ENCODE results near the gene OR7A10.

OR7A10 gene

GRCh38 chr19:14809272-14810057, 39.3 kb downstream of the OR7A10 start:
- TF ChIP-seq ZBTB7A (IDR thresholded peaks at IDR 0.05; ENCODE audit: low read depth) (no peak), RAD21 (IDR thresholded peaks at IDR 0.05; ENCODE audit: low read depth) (no peak), FOXM1 (IDR thresholded peaks at IDR 0.05; ENCODE audit: borderline replicate concordance, low read depth) (no peak), TCF12 (IDR thresholded peaks at IDR 0.05; ENCODE audit: low read depth) (no peak)

GRCh38 chr19:14804765-14805164, 44.0 kb downstream of the OR7A10 start:
- no peak for TF ChIP-seq EP300 (IDR thresholded peaks at IDR 0.05; ENCODE audit: borderline replicate concordance)
- TF ChIP-seq YY1 (IDR thresholded peaks at IDR 0.05; ENCODE audit: low read depth), result no peak
- no peak for TF ChIP-seq EGR1 (IDR thresholded peaks at IDR 0.05)
- TF ChIP-seq CEBPB (IDR thresholded peaks at IDR 0.05), result no peak
- no peak for TF ChIP-seq NFIC (IDR thresholded peaks at IDR 0.05)
- no peak for TF ChIP-seq TEAD4 (IDR thresholded peaks at IDR 0.05)
- no peak for TF ChIP-seq RAD21 (IDR thresholded peaks at IDR 0.05; ENCODE audit: low read depth)
- TF ChIP-seq TCF12 (IDR thresholded peaks at IDR 0.05; ENCODE audit: low read depth), result no peak
- no peak for TF ChIP-seq ZBTB7A (IDR thresholded peaks at IDR 0.05; ENCODE audit: low read depth)
- no peak for TF ChIP-seq MAX (IDR thresholded peaks at IDR 0.05)
- TF ChIP-seq REST (IDR thresholded peaks at IDR 0.05; ENCODE audit: low read depth), result no peak

- TF ChIP-seq EGR1 (IDR thresholded peaks at IDR 0.05) (no peak), EP300 (IDR thresholded peaks at IDR 0.05; ENCODE audit: borderline replicate concordance) (no peak), MAX (IDR thresholded peaks at IDR 0.05) (no peak), NFIC (IDR thresholded peaks at IDR 0.05) (no peak)
Observed at GRCh38 chr19:14798760-14799159, 50.0 kb downstream of the OR7A10 start.

- TF ChIP-seq USF1 (IDR thresholded peaks at IDR 0.05), result no peak
- no peak for TF ChIP-seq EGR1 (IDR thresholded peaks at IDR 0.05)
- TF ChIP-seq TAF1 (IDR thresholded peaks at IDR 0.05; ENCODE audit: low read depth), result no peak
- TF ChIP-seq CEBPB (IDR thresholded peaks at IDR 0.05), result no peak
- no peak for TF ChIP-seq TCF12 (IDR thresholded peaks at IDR 0.05; ENCODE audit: low read depth)
- TF ChIP-seq CREB1 (IDR thresholded peaks at IDR 0.05; ENCODE audit: low read depth), result no peak
- TF ChIP-seq NFIC (IDR thresholded peaks at IDR 0.05), result no peak
- TF ChIP-seq RAD21 (IDR thresholded peaks at IDR 0.05; ENCODE audit: low read depth), result no peak
- no peak for TF ChIP-seq TEAD4 (IDR thresholded peaks at IDR 0.05)
- no peak for TF ChIP-seq YY1 (IDR thresholded peaks at IDR 0.05; ENCODE audit: low read depth)
- no peak for TF ChIP-seq ZBTB7A (IDR thresholded peaks at IDR 0.05; ENCODE audit: low read depth)
- no peak for TF ChIP-seq MAX (IDR thresholded peaks at IDR 0.05)
- no peak for TF ChIP-seq EP300 (IDR thresholded peaks at IDR 0.05; ENCODE audit: borderline replicate concordance)
- no peak for TF ChIP-seq REST (IDR thresholded peaks at IDR 0.05; ENCODE audit: low read depth)
- no peak for TF ChIP-seq FOXM1 (IDR thresholded peaks at IDR 0.05; ENCODE audit: borderline replicate concordance, low read depth)
Observed at GRCh38 chr19:14796021-14796420, 52.7 kb downstream of the OR7A10 start.

- TF ChIP-seq REST (IDR thresholded peaks at IDR 0.05; ENCODE audit: low read depth) (peak; percentile 66; the same call in 1 of the 2 replicates), ZBTB7A (IDR thresholded peaks at IDR 0.05; ENCODE audit: low read depth) (no peak), EGR1 (IDR thresholded peaks at IDR 0.05) (no peak)
Observed at GRCh38 chr19:14795078-14795721, 53.5 kb downstream of the OR7A10 start.
